Subcutaneous adipose tissue (tissue), 4 donors: Measurements from ENCODE around the gene NFIX. TPM values are rescaled to one million over a fixed set of nuclear protein-coding genes. Genes with fewer than 3 reads are reported as not detected.

Experiments
- CTCF ChIP-seq: fragments of 450-650 bp; IDR thresholded peaks from one replicate; pipeline ENCODE4 v1.5.1; 2016; ENCODE audit warnings: low read depth, mild to moderate bottlenecking, control low read depth, antibody characterized with exemption, moderate library complexity
- total RNA-seq, 4 donors: library from RNA; depleted of rRNA; stranded (reverse); fragments of >200 nt; gene quantifications; one replicate each; pipeline ENCODE4 v1.1.0, GENCODE V29; 2016

NFIX gene
- total RNA-seq, 4 donors from 2014 or later = 32.8 to 102 (median 47.0) TPM

DNA sequence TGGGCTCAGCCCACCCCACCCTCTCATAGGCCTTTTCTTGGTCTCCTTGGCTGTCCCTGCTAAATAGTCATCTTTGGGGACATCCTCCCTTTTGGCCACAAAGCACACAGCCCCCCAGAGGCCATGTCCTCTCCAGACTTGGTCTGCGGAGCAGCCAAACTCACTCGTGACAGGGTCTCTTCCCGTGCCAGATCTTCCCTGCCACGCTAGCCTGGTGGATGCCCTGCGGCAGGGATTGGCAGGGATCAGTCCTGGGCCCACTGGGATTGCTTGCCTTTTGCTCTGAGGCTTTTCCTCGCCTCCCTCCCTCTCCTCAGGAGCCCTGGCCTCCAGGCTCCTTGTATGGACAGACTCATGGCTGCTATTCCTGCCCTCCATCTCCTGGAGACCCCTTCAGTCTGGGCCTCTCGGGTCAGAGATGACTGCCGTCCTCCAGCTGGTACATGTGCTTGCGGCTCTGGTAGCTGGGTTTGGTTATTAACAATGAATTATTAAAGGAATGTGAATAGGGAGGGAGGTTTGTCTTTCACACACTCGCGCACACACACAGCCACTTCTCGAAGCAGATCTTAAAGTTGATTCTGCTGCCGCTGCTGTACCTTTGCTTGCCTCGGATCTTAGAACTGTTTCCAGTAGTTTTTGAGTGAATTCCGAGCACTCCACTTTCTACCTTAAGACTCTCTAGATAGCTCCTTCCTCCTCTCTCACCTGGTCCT is 45.1 kb downstream of the NFIX start:
- TF ChIP-seq CTCF = no peak

DNA sequence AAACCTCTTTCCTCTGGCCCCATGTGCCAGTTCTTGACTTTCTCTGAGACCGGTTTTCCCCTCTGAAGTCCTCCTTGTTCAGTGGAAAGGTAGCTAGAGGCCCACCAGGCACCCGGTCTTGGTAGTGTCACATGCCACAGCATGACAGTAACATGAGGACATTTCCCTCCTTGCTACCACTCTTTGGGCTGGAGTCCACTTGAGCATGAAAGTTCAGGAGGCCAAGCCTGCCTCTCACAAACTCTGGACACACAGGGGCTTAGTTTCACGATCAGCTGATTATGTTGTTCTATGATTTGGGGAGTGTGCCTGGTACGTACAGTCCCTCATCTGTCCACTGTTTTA is 45.6 kb downstream of the NFIX start:
- TF ChIP-seq CTCF = no peak

GRCh38 chr19:13042443-13043130 is 47.3 kb downstream of the NFIX start:
- no peak for TF ChIP-seq CTCF

DNA sequence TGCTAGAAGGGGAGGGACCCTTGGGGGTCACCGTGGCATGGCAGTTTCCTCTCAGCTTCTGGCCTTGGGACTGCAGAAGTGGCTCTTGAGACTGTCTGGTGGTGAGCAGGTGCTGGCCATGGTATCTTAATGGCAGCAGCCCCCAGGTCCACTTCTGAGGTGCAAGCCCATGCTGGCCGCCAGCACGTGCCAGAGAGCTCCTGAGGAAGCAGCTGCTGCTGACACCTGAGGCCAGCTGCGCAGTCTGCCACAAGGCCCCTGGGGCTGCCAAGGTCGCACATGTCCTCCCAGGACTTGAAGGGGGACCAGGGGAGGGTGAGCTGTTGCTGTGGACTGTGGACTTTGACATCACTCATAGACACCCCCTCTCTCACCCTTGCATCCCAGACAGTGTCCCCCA is 48.0 kb downstream of the NFIX start:
- no peak for TF ChIP-seq CTCF

- TF ChIP-seq CTCF = no peak
Observed at GRCh38 chr19:13044231-13044836, 49.1 kb downstream of the NFIX start.

DNA sequence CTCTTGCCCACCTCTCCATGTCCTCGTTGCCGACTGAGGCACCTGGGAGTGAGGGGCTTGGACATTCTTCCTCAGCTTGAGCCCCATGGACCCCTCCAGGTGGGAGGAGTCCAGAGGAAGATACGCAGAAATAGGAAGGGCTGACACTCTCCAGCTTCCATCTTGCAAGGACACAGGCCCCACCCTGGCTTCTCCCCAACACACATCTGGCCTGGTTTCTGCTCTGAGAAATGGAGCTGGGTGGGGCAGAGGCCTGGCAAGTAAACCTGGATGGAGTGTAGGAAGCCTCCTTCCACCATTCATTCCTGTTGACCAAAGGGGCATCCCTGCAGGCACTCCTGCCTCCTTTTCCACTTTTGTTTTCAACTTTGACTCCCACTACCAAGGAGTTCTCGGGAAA is 50.5 kb downstream of the NFIX start:
- no peak for TF ChIP-seq CTCF

GRCh38 chr19:13047374-13047773 is 52.1 kb downstream of the NFIX start:
- no peak for TF ChIP-seq CTCF
